HS-27A (cell line): ENCODE data around the gene KCNH4.
"Not testable (repeated sequence)": the region's sequence is repeated elsewhere in the genome, so short reads cannot be mapped to it uniquely, and the experiment has no call there.

Source experiments
- DNase-seq: peaks from one replicate; pipeline ENCODE4 v3.0.0-alpha.2; 2012; ENCODE audit warnings: low read depth, missing footprints

KCNH4 gene

GRCh38 chr17:42180922-42181850, at the start of gene KCNH4:
Gene KCNH4, minus strand, starts transcription at chr17:42181142. Its CDS starts 197 bp downstream, at chr17:42180945.
- peak; percentile 55 for DNase-seq

DNA sequence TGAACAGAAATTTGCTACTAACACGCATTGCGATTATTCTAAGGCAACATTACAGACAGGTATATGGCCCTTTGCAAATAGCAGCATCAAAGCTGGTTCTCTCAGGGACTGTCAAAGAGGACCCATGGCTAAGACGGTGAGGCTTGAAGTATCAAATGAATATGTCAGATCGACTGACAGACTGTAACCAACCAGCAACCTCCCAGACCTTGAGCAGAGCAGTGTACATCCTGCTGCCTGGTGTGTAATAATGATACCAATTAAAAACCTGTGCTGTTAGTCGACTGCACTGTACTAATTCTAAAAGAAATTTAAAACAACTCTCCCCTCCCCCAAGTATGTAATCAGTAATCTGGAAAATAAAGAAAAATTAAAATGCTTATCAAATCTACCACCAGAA, 49.3 kb upstream of the KCNH4 start:
- no peak for DNase-seq

- no peak for DNase-seq
Measured at GRCh38 chr17:42227849-42228700, 47.1 kb upstream of the KCNH4 start.

- DNase-seq: no peak
Measured at GRCh38 chr17:42225646-42226045, 44.7 kb upstream of the KCNH4 start.

DNA sequence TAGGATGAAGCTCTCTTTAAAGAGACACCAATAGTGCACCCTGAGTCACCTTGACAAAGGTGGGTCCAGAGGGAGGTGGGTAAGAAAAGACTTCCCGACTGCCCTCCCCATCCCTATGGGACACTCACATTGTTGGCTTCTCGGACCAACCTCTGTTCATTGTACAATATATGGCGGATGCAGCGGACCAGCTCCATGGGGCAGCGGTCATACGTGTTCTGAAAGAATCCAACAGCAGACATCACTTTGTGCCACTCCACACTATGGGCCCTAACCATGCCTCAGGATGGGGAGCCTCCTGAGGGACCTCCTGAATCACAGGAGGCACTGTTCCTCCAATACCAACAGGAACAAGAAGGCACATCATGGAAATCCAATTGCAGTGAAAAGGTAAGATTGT, 43.7 kb upstream of the KCNH4 start:
- DNase-seq: no peak

- DNase-seq: no peak
Measured at GRCh38 chr17:42221886-42222745, 41.2 kb upstream of the KCNH4 start.

DNA sequence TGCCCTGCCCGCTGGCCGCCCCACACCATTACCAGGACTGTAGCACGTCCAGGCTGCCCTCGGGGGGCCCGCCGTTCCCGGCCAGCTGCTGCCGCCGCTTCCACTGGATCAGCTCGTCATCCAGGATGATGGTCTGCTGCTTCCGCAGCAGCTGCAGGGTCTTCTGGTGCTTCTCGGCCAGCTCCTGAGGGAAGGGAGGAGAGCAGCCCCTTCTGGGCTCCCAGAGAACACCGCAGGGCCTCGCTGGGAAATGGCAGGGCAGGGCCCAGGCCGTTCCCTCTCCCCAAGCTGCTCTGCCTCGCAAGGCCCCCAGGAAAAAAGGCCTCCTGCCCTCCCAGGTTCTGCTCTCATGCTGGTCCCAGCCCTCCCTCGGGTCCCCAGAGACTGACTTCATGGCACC, 38.3 kb upstream of the KCNH4 start:
- not testable (repeated sequence) for DNase-seq

DNA sequence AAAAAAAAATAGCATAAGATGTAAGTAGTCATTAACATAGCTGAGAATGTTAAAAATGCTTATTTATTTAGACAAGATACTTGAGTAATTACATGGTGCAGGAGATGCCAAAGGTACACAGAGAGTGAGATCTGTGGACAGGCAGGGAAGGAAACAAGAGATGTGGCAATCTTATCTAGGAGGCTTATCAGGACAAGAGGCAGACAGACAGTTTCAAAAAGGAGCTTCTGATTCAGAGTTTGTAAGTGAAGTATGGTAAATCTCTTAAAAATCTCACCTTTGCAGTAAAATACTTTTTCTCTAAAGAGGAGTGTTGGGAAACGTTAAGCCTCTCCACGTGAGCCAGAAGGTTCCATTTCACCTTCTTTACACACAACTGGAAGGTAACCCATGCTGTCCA, 33.2 kb upstream of the KCNH4 start:
- no peak for DNase-seq

GRCh38 chr17:42212382-42212781, 31.4 kb upstream of the KCNH4 start:
- DNase-seq: no peak

DNA sequence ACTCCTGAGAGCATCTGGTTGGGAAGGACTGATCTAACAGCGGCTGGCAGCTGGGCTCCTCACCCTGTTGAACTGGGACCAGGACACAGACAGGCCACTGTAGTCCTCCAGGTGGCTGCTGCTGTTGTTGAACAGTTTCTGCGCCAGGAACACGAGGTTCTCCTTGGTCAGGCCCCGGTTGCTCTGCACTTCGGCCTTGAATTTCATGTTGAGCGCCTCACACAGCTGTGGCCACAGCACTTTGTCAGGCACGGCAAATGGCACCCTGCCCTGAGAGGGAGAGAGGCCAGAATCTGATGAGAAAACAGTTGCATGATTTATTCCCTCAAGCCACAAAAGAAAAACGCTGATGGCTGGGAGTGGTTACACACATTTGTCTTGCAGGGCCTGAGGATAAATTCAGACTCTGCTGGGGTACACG, 31.0 kb upstream of the KCNH4 start:
- not testable (repeated sequence) for DNase-seq

GRCh38 chr17:42210046-42210445, 29.1 kb upstream of the KCNH4 start:
- no peak for DNase-seq

DNA sequence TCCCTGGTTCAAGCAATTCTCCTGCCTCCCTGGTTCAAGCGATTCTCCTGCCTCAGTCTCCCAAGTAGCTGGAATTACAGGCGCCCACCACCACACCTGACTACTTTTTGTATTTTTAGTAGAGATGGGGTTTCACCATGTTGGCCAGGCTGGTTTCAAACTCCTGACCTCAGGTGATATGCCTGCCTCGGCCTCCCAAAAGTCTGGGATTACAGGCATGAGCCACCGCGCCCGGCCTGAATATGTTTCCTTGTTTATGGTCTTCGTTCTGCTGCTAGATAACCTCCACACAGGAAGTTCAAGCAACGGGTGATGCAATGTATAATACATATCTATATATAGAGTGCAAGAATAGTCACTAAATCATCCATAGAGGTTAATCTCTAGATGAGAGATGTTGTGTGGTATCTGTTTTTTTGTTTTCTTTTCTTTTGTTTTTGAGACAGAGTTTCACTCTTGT, 25.2 kb upstream of the KCNH4 start:
- DNase-seq: not testable (repeated sequence)

- DNase-seq: no peak
Measured at GRCh38 chr17:42203354-42203753, 22.4 kb upstream of the KCNH4 start.

- no peak for DNase-seq
Measured at GRCh38 chr17:42202696-42203095, 21.8 kb upstream of the KCNH4 start.

- no peak for DNase-seq
Measured at GRCh38 chr17:42202159-42202558, 21.2 kb upstream of the KCNH4 start.

DNA sequence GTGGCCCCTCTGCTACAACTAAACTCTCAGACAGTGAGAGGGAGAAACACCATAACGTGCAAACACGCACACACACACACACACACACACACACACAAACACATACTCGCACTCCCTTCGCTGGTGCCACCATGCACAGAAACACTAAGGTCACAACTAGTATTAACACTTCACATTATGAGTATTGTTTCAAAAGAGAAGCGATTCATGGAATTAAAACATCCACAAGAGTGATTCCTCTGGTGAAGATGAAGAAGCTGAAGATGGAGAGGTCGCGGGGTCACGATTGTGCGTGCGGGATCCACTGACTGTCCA, 20.5 kb upstream of the KCNH4 start:
- no peak for DNase-seq

- DNase-seq: no peak
Measured at GRCh38 chr17:42200706-42201457, 19.9 kb upstream of the KCNH4 start.

DNA sequence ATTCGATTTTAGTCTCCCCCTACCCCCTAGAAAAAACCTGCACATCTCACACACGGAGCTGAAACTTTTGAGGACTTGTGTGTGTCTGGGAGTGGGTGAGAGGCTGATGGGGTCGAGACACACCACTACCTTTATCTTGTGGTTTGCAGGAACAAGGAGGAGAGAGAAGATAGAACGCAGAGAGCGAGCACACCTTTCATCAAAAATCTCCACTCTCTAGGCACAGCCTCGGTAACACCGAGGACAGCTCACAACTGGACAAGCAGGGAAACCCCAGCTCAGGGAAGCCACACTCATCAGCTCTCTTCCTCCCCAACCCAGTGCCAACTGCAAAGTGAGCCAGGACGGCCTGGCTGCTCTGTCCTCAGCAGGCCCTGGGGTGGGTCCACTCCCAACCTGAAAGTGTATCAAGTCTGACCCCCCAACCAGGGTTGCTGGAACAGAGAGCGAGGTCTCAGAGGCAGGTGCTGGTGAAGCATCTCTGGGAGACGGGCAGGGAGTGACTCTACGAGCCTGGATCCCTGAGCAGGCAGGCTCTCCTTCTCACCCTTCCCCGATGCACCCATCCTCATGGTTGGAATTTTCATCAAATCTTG, 18.6 kb upstream of the KCNH4 start:
- DNase-seq: no peak

GRCh38 chr17:42198897-42199296, 18.0 kb upstream of the KCNH4 start:
- no peak for DNase-seq

- no peak for DNase-seq
Measured at GRCh38 chr17:42197564-42198156, 16.7 kb upstream of the KCNH4 start.
